Keratinocyte (primary cell): ENCODE measurements around the gene PHIP.

Source experiments
- EZH2 ChIP-seq: IDR thresholded peaks from one replicate; pipeline ENCODE4 v1.6.1; 2012; ENCODE audit warnings: inconsistent platforms, mild to moderate bottlenecking, low read length, moderate library complexity
- TF ChIP-seq, protein P1 (sequence below), 3 experiments: IDR thresholded peaks in 1 of 3; conservative IDR thresholded peaks in 1 of 3; optimal IDR thresholded peaks in 1 of 3; 2 replicates in 2 of 3; 3 replicates in 1 of 3; pipeline versions ENCODE3 to v1.5.1; 2011; ENCODE audit warnings: low read length in 3 of 3, mild to moderate bottlenecking in 3 of 3, moderate library complexity in 2 of 3, control low read depth in 1 of 3, inconsistent platforms in 1 of 3; ENCODE audit not compliant: insufficient read depth in 2 of 3; ENCODE audit errors: extremely low read depth in 1 of 3

DNA sequence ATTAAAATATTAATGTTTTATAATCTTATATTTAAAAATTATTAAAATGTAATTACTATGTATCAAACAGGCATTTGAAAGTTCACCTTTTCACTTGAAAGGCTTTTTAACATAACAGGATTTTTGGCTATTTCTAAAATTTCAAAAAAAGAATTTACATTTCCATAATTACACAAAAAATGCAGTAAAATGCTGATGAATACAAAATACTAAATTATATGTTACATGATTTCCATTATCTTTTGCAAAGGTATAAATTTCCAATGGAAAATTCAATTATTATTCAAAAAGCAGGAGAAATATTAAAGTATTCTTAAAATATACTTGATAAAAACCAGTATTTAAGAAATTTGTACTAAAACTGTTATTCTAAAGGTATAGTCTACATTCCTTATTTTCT, 66.1 kb downstream of the PHIP start:
- TF ChIP-seq, protein P1, sequence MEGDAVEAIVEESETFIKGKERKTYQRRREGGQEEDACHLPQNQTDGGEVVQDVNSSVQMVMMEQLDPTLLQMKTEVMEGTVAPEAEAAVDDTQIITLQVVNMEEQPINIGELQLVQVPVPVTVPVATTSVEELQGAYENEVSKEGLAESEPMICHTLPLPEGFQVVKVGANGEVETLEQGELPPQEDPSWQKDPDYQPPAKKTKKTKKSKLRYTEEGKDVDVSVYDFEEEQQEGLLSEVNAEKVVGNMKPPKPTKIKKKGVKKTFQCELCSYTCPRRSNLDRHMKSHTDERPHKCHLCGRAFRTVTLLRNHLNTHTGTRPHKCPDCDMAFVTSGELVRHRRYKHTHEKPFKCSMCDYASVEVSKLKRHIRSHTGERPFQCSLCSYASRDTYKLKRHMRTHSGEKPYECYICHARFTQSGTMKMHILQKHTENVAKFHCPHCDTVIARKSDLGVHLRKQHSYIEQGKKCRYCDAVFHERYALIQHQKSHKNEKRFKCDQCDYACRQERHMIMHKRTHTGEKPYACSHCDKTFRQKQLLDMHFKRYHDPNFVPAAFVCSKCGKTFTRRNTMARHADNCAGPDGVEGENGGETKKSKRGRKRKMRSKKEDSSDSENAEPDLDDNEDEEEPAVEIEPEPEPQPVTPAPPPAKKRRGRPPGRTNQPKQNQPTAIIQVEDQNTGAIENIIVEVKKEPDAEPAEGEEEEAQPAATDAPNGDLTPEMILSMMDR (optimal IDR thresholded peaks at IDR 0.05 in 1 of 3, IDR thresholded peaks at IDR 0.05 in 1 of 3, conservative IDR thresholded peaks at IDR 0.05 in 1 of 3; ENCODE audit: extremely low read depth in 1 of 3, insufficient read depth in 2 of 3, low read length in 3 of 3) = no peak
- TF ChIP-seq EZH2 = no peak
